Liver (tissue), 9 donors: ENCODE measurements around the gene CCNC. TPM values are rescaled to one million over a fixed set of nuclear protein-coding genes. Genes with fewer than 3 reads are reported as not detected.

Source experiments
- DNase-seq: peaks from one replicate; pipeline ENCODE4 v3.0.0-alpha.2; 2017; ENCODE audit warnings: low spot score
- H3K27ac ChIP-seq, 2 donors: one replicate each; pipeline ENCODE4 v1.7.0; 2013; ENCODE audit warnings: inconsistent platforms in 2 of 2, low read length in 2 of 2, control low read depth in 1 of 2, low read depth in 1 of 2, mild to moderate bottlenecking in 1 of 2
- H3K27me3 ChIP-seq, 4 donors: one replicate each; pipeline versions ENCODE4 v1.6.1 to v1.7.0; 2013; ENCODE audit warnings: low read length in 3 of 4, inconsistent platforms in 1 of 4, mild to moderate bottlenecking in 1 of 4, moderate library complexity in 1 of 4; ENCODE audit not compliant: control insufficient read depth in 4 of 4, insufficient read depth in 4 of 4
- H3K36me3 ChIP-seq, 4 donors: one replicate each; pipeline versions ENCODE4 v1.6.1 to v1.7.0; 2013; ENCODE audit warnings: low read length in 3 of 4, mild to moderate bottlenecking in 3 of 4, low read depth in 1 of 4, moderate library complexity in 1 of 4; ENCODE audit not compliant: control insufficient read depth in 4 of 4, insufficient read depth in 3 of 4
- H3K4me1 ChIP-seq, 4 donors: one replicate each; pipeline versions ENCODE4 v1.6.1 to v1.7.0; 2013; ENCODE audit warnings: low read length in 3 of 4, mild to moderate bottlenecking in 3 of 4, moderate library complexity in 1 of 4; ENCODE audit not compliant: control insufficient read depth in 4 of 4, insufficient read depth in 4 of 4
- H3K4me3 ChIP-seq, 3 donors: one replicate each; pipeline versions ENCODE4 v1.6.1 to v1.7.0; 2013; ENCODE audit warnings: low read length in 3 of 3, control low read depth in 1 of 3, low read depth in 1 of 3, mild to moderate bottlenecking in 1 of 3
- H3K9ac ChIP-seq, 2 donors: one replicate each; pipeline ENCODE4 v1.7.0; 2013; ENCODE audit warnings: low read length in 2 of 2, mild to moderate bottlenecking in 2 of 2, moderate library complexity in 2 of 2, control low read depth in 1 of 2, low read depth in 1 of 2
- H3K9me3 ChIP-seq, 4 donors: one replicate each; pipeline versions ENCODE4 v1.6.1 to v1.7.0; 2013; ENCODE audit warnings: low read length in 3 of 4; ENCODE audit not compliant: control insufficient read depth in 4 of 4
- ATF3 ChIP-seq: IDR thresholded peaks from 2 replicates; pipeline ENCODE4 v1.6.1; 2016; ENCODE audit warnings: antibody characterized with exemption
- CTCF ChIP-seq: fragments of 150-350 bp; IDR thresholded peaks from 2 replicates; pipeline ENCODE4 v1.5.1; 2017; ENCODE audit warnings: improper control_type of control experiment, low read depth, low read length; ENCODE audit not compliant: missing input control
- EGR1 ChIP-seq, 2 donors: IDR thresholded peaks; 2 replicates each; pipeline ENCODE4 v1.6.1; 2016 to 2018; ENCODE audit warnings: antibody characterized with exemption in 2 of 2, low read depth in 2 of 2
- FOXA2 ChIP-seq: IDR thresholded peaks from 2 replicates; pipeline ENCODE4 v1.6.1; 2016; ENCODE audit warnings: antibody characterized with exemption
- GABPA ChIP-seq, 2 donors: IDR thresholded peaks in 1 of 2; conservative IDR thresholded peaks in 1 of 2; 2 replicates each; pipeline ENCODE4 v1.6.1; 2016; ENCODE audit warnings: antibody characterized with exemption in 2 of 2, mild to moderate bottlenecking in 1 of 2, moderate library complexity in 1 of 2
- HNF4A ChIP-seq, 2 donors: conservative IDR thresholded peaks; 2 replicates each; pipeline ENCODE4 v1.6.1; 2016; ENCODE audit warnings: antibody characterized with exemption in 2 of 2, mild to moderate bottlenecking in 2 of 2
- HNF4G ChIP-seq: IDR thresholded peaks from 2 replicates; pipeline ENCODE4 v1.6.1; 2016; ENCODE audit warnings: antibody characterized with exemption
- JUND ChIP-seq, 2 donors: IDR thresholded peaks; 2 replicates each; pipeline ENCODE4 v1.6.1; 2016; ENCODE audit warnings: antibody characterized with exemption in 2 of 2
- RAD21 ChIP-seq, 2 donors: IDR thresholded peaks; 2 replicates each; pipeline ENCODE4 v1.6.1; 2016; ENCODE audit warnings: antibody characterized with exemption in 2 of 2, mild to moderate bottlenecking in 2 of 2
- REST ChIP-seq: IDR thresholded peaks from 2 replicates; pipeline ENCODE4 v1.6.1; 2016; ENCODE audit warnings: antibody characterized with exemption, mild to moderate bottlenecking
- RXRA ChIP-seq, 2 donors: IDR thresholded peaks; 2 replicates each; pipeline ENCODE4 v1.6.1; 2017 to 2018; ENCODE audit warnings: antibody characterized with exemption in 2 of 2, mild to moderate bottlenecking in 1 of 2
- SP1 ChIP-seq: IDR thresholded peaks from 2 replicates; pipeline ENCODE4 v1.6.1; 2018; ENCODE audit warnings: antibody characterized with exemption, mild to moderate bottlenecking
- TAF1 ChIP-seq: conservative IDR thresholded peaks from 2 replicates; pipeline ENCODE4 v1.6.1; 2016; ENCODE audit warnings: antibody characterized with exemption, mild to moderate bottlenecking
- YY1 ChIP-seq: IDR thresholded peaks from 2 replicates; pipeline ENCODE4 v1.6.1; 2016; ENCODE audit warnings: antibody characterized with exemption, mild to moderate bottlenecking
- ZBTB33 ChIP-seq: IDR thresholded peaks from 2 replicates; pipeline ENCODE4 v1.6.1; 2016; ENCODE audit warnings: antibody characterized with exemption
- WGBS: extraction: QIAGEN DNeasy Blood & Tissue Kit; methylation state at CpG from one replicate; pipeline ENCODE4 v1.1.7; 2013; 5-methylcytosine and 5-hydroxymethylcytosine counted together
- polyA plus RNA-seq, 2 donors: library from polyadenylated mRNA; stranded (reverse) in 1 of 2; unstranded in 1 of 2; fragments of 200-250 nt in 1 of 2; fragments of >200 nt in 1 of 2; fragmentation: Nextera tagmentation in 1 of 2; extraction: Ambion mirVana in 1 of 2; gene quantifications; one replicate each; pipeline versions ENCODE4 v1.2.1 to v1.2.3, GENCODE V29; 2013 to 2015
- total RNA-seq, 2 donors: library from RNA; depleted of rRNA; stranded (reverse); fragments of >200 nt; gene quantifications; one replicate each; pipeline ENCODE4 v1.2.3, GENCODE V29; 2014
- TF ChIP-seq, protein P1 (sequence below): IDR thresholded peaks from 2 replicates; pipeline ENCODE4 v1.6.1; 2016; ENCODE audit warnings: antibody characterized with exemption
- donor health status: healthy.
- donor health status: healthy.
- donor health status: healthy.
- donor health status: healthy.
- donor health status: healthy.

CCNC gene
- total and polyA plus RNA-seq, 4 donors, result 32.9 to 80.7 (median 47.8) TPM

- peak overlapping the region in 1 of 3 donors; percentile 47 for H3K4me3 ChIP-seq
- H3K9ac ChIP-seq, result no peak overlapping the region
- TF ChIP-seq JUND (IDR thresholded peaks at IDR 0.05), result no peak
- no peak for TF ChIP-seq SP1
- TF ChIP-seq RXRA (IDR thresholded peaks at IDR 0.05), result no peak
- TF ChIP-seq, protein P1, sequence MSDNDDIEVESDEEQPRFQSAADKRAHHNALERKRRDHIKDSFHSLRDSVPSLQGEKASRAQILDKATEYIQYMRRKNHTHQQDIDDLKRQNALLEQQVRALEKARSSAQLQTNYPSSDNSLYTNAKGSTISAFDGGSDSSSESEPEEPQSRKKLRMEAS, result no peak
- TF ChIP-seq YY1, result no peak
- TF ChIP-seq HNF4G, result no peak
- no peak for TF ChIP-seq ZBTB33
- TF ChIP-seq HNF4A (conservative IDR thresholded peaks at IDR 0.05), result no peak
- no peak for TF ChIP-seq GABPA (IDR thresholded peaks at IDR 0.05 in 1 of 2, conservative IDR thresholded peaks at IDR 0.05 in 1 of 2)
- TF ChIP-seq CTCF, result no peak
- TF ChIP-seq ATF3, result no peak
- TF ChIP-seq EGR1 (IDR thresholded peaks at IDR 0.05; ENCODE audit: low read depth in 2 of 2), result no peak
- no peak for TF ChIP-seq FOXA2
- no peak for TF ChIP-seq TAF1
- TF ChIP-seq RAD21 (IDR thresholded peaks at IDR 0.05), result no peak
- TF ChIP-seq REST, result no peak
These were observed 36.0 kb upstream of the CCNC start for GRCh38 chr6:99604166-99605073.

More at GRCh38 chr6:99604166-99605073, 36.0 kb upstream of the CCNC start:
- no peak overlapping the region for H3K27ac ChIP-seq
- peaks cover 9 to 26% (median 17%) of the 10 kb centered on the region in 4 donors for H3K4me1 ChIP-seq
- H3K9me3 ChIP-seq, result no peaks in the 10 kb centered on the region
- H3K27me3 ChIP-seq, result peaks cover 19 to 44% (median 33%) of the 10 kb centered on the region in 4 donors
- no peak for DNase-seq
- 12% methylated on average over 31 of the region's 31 CpGs for WGBS
- H3K36me3 ChIP-seq, result no peaks in the 10 kb centered on the region
